Kidney capillary endothelial cell (primary cell): ENCODE results near the gene ZNF195.
"Not testable (repeated sequence)": the region's sequence is repeated elsewhere in the genome, so short reads cannot be mapped to it uniquely, and the experiment has no call there.

Experiments
- DNase-seq: peaks from one replicate; pipeline ENCODE4 v3.0.0-alpha.2; 2018; ENCODE audit warnings: low spot score

The ZNF195 gene

GRCh38 chr11:3402181-3402860 lies 23.4 kb upstream of the ZNF195 start:
- DNase-seq, result not testable (repeated sequence)

GRCh38 chr11:3401052-3401451 lies 22.1 kb upstream of the ZNF195 start:
- not testable (repeated sequence) for DNase-seq

GRCh38 chr11:3398509-3398908 lies 19.6 kb upstream of the ZNF195 start:
- not testable (repeated sequence) for DNase-seq

- not testable (repeated sequence) for DNase-seq
Measured at GRCh38 chr11:3398106-3398505, 19.2 kb upstream of the ZNF195 start.

GRCh38 chr11:3397210-3397609 lies 18.3 kb upstream of the ZNF195 start:
- not testable (repeated sequence) for DNase-seq

GRCh38 chr11:3395468-3395867 lies 16.5 kb upstream of the ZNF195 start:
- DNase-seq, result not testable (repeated sequence)

GRCh38 chr11:3394956-3395355 lies 16.0 kb upstream of the ZNF195 start:
- not testable (repeated sequence) for DNase-seq

GRCh38 chr11:3393450-3393849 lies 14.5 kb upstream of the ZNF195 start:
- not testable (repeated sequence) for DNase-seq

- no peak for DNase-seq
Measured at GRCh38 chr11:3382613-3383285, 3.8 kb upstream of the ZNF195 start.

GRCh38 chr11:3381794-3382193 lies 2.8 kb upstream of the ZNF195 start:
- DNase-seq, result no peak

- no peak for DNase-seq
Measured at GRCh38 chr11:3380706-3381545, 2.0 kb upstream of the ZNF195 start.

- DNase-seq, result no peak
Measured at GRCh38 chr11:3375552-3375951, 3.4 kb downstream of the ZNF195 start.

GRCh38 chr11:3370311-3370870 lies 8.6 kb downstream of the ZNF195 start:
- no peak for DNase-seq

GRCh38 chr11:3369366-3369765 lies 9.6 kb downstream of the ZNF195 start:
- DNase-seq, result no peak

GRCh38 chr11:3368199-3368598 lies 10.7 kb downstream of the ZNF195 start:
- DNase-seq, result no peak

- DNase-seq, result no peak
Measured at GRCh38 chr11:3367221-3367620, 11.7 kb downstream of the ZNF195 start.

- DNase-seq, result no peak
Measured at GRCh38 chr11:3359092-3359824, 19.7 kb downstream of the ZNF195 start.

- no peak for DNase-seq
Measured at GRCh38 chr11:3357994-3358676, 20.8 kb downstream of the ZNF195 start.

- DNase-seq, result no peak
Measured at GRCh38 chr11:3357302-3357701, 21.6 kb downstream of the ZNF195 start.

GRCh38 chr11:3356858-3357257 lies 22.1 kb downstream of the ZNF195 start:
- DNase-seq, result no peak

GRCh38 chr11:3353066-3353465 lies 25.9 kb downstream of the ZNF195 start:
- no peak for DNase-seq
